ENCODE results near the gene LINC00305.

DNA sequence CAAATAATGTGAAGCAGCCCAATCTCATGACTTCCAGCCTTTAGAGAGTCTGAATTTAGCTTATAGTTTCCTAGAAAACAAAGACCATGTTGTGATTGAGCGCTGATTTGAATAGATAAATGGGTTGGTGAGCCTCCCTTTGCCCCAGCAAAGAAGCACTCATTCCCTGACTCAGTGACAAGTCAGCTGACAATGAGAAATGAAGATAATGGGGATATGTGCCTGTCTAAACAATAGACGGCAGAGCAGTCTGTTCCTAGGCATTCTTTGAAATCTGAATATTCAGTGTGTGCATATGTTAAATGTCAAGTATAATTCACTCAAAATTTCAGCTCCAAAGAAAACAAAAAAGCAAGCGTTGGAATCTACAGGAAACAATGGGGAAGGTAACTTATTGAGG is 34.8 kb upstream of the LINC00305 start:
- TF ChIP-seq, protein P1, sequence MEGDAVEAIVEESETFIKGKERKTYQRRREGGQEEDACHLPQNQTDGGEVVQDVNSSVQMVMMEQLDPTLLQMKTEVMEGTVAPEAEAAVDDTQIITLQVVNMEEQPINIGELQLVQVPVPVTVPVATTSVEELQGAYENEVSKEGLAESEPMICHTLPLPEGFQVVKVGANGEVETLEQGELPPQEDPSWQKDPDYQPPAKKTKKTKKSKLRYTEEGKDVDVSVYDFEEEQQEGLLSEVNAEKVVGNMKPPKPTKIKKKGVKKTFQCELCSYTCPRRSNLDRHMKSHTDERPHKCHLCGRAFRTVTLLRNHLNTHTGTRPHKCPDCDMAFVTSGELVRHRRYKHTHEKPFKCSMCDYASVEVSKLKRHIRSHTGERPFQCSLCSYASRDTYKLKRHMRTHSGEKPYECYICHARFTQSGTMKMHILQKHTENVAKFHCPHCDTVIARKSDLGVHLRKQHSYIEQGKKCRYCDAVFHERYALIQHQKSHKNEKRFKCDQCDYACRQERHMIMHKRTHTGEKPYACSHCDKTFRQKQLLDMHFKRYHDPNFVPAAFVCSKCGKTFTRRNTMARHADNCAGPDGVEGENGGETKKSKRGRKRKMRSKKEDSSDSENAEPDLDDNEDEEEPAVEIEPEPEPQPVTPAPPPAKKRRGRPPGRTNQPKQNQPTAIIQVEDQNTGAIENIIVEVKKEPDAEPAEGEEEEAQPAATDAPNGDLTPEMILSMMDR (IDR thresholded peaks at IDR 0.05), result no peak
- TF ChIP-seq POLR2A (IDR thresholded peaks at IDR 0.05) (no peak), EP300 (IDR thresholded peaks at IDR 0.05; ENCODE audit: low read depth) (no peak)
